HepG2 (cell line): Measurements from ENCODE around the gene VEPH1.

ENCODE experiments used
- CHCHD3 ChIP-seq: sonication (generic); formaldehyde crosslinking; IDR thresholded peaks from 2 replicates; pipeline ENCODE4 v1.8.0; 2022; ENCODE audit warnings: mild to moderate bottlenecking, missing genetic modification reagents, moderate library complexity
- CREB1 ChIP-seq, 2 experiments: fragments of 450-650 bp in 1 of 2; IDR thresholded peaks; 2 replicates each; pipeline ENCODE4 v1.6.1; 2016 to 2017; ENCODE audit warnings: control low read depth in 1 of 2, mild to moderate bottlenecking in 1 of 2, missing compliant biosample characterization in 1 of 2, missing genetic modification characterization in 1 of 2
- ESRRA ChIP-seq: sonication (generic); formaldehyde crosslinking; IDR thresholded peaks from 2 replicates; pipeline ENCODE4 v1.5.1; 2020; ENCODE audit warnings: mild to moderate bottlenecking, low read depth, missing genetic modification reagents
- HNRNPUL1 ChIP-seq: fragments of 200-400 bp; formaldehyde crosslinking; IDR thresholded peaks from 2 replicates; pipeline ENCODE4 v1.6.1; 2017; ENCODE audit warnings: low read depth, mild to moderate bottlenecking, low read length, moderate library complexity
- MYC ChIP-seq: sonication (generic); formaldehyde crosslinking; IDR thresholded peaks from 2 replicates; pipeline ENCODE4 v1.9.0; 2021; ENCODE audit warnings: missing genetic modification reagents, borderline replicate concordance
- POLR2A ChIP-seq, 2 experiments: IDR thresholded peaks; 2 replicates each; pipeline ENCODE4 v1.6.1; 2011; ENCODE audit warnings: low read depth in 2 of 2, low read length in 2 of 2, mild to moderate bottlenecking in 1 of 2, moderate library complexity in 1 of 2; ENCODE audit not compliant: insufficient read depth in 1 of 2
- TBP ChIP-seq: sonication (generic); formaldehyde crosslinking; IDR thresholded peaks from 2 replicates; pipeline ENCODE4 v1.5.0; 2020; ENCODE audit warnings: missing genetic modification reagents
- ZNF660 ChIP-seq: sonication (generic); formaldehyde crosslinking; IDR thresholded peaks from 2 replicates; pipeline ENCODE4 v1.5.1; 2020; ENCODE audit warnings: mild to moderate bottlenecking, low read depth, missing genetic modification reagents, borderline replicate concordance
- TF ChIP-seq, protein P1 (sequence below): sonication (generic); formaldehyde crosslinking; conservative IDR thresholded peaks from 2 replicates; pipeline ENCODE4 v1.8.0; 2022; ENCODE audit warnings: missing genetic modification reagents
- TF ChIP-seq, protein P2 (sequence below), 2 experiments: sonication (generic) in 1 of 2; formaldehyde crosslinking in 1 of 2; IDR thresholded peaks; 2 replicates each; pipeline versions ENCODE4 v1.5.1 to v1.6.1; 2011 to 2020; ENCODE audit warnings: borderline replicate concordance in 1 of 2, low read depth in 1 of 2, low read length in 1 of 2, mild to moderate bottlenecking in 1 of 2, missing genetic modification reagents in 1 of 2, moderate library complexity in 1 of 2
- TF ChIP-seq, protein P3 (sequence below): sonication (generic); formaldehyde crosslinking; IDR thresholded peaks from 2 replicates; pipeline ENCODE4 v1.5.0; 2020; ENCODE audit warnings: mild to moderate bottlenecking, missing genetic modification reagents, moderate library complexity

DNA sequence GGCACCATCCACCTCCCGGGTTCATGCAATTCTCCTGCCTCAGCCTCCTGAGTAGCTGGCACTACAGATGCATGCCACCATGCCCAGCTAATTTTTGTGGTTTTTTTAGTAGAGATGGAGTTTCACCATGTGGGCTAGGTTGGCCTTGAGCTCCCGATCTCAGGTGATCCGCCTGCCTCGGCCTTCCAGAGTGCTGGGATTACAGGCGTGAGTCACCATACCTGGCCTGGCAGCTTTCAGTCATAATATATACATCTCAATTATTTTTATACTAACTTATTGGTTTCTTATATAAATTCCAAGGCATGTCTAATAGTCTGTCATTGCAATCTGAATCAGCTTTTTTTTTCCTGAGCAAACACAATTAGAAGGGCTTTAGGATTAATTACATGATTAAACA, 269.3 kb downstream of the VEPH1 start:
- no peak for TF ChIP-seq ESRRA
- no peak for TF ChIP-seq CHCHD3 (CRISPR knock-in tag)
- TF ChIP-seq, protein P1, sequence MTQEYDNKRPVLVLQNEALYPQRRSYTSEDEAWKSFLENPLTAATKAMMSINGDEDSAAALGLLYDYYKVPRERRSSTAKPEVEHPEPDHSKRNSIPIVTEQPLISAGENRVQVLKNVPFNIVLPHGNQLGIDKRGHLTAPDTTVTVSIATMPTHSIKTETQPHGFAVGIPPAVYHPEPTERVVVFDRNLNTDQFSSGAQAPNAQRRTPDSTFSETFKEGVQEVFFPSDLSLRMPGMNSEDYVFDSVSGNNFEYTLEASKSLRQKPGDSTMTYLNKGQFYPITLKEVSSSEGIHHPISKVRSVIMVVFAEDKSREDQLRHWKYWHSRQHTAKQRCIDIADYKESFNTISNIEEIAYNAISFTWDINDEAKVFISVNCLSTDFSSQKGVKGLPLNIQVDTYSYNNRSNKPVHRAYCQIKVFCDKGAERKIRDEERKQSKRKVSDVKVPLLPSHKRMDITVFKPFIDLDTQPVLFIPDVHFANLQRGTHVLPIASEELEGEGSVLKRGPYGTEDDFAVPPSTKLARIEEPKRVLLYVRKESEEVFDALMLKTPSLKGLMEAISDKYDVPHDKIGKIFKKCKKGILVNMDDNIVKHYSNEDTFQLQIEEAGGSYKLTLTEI (CRISPR knock-in tag): no peak
- no peak for TF ChIP-seq ZNF660
- TF ChIP-seq, protein P2, sequence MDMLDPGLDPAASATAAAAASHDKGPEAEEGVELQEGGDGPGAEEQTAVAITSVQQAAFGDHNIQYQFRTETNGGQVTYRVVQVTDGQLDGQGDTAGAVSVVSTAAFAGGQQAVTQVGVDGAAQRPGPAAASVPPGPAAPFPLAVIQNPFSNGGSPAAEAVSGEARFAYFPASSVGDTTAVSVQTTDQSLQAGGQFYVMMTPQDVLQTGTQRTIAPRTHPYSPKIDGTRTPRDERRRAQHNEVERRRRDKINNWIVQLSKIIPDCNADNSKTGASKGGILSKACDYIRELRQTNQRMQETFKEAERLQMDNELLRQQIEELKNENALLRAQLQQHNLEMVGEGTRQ (IDR thresholded peaks at IDR 0.05; ENCODE audit: low read depth, low read length): no peak
- TF ChIP-seq, protein P2 (CRISPR knock-in tag; IDR thresholded peaks at IDR 0.05; ENCODE audit: borderline replicate concordance): no peak
- no peak for TF ChIP-seq TBP (CRISPR knock-in tag)
- no peak for TF ChIP-seq CREB1 (IDR thresholded peaks at IDR 0.05)
- no peak for TF ChIP-seq CREB1 (CRISPR knock-in tag; IDR thresholded peaks at IDR 0.05)
- TF ChIP-seq, protein P3, sequence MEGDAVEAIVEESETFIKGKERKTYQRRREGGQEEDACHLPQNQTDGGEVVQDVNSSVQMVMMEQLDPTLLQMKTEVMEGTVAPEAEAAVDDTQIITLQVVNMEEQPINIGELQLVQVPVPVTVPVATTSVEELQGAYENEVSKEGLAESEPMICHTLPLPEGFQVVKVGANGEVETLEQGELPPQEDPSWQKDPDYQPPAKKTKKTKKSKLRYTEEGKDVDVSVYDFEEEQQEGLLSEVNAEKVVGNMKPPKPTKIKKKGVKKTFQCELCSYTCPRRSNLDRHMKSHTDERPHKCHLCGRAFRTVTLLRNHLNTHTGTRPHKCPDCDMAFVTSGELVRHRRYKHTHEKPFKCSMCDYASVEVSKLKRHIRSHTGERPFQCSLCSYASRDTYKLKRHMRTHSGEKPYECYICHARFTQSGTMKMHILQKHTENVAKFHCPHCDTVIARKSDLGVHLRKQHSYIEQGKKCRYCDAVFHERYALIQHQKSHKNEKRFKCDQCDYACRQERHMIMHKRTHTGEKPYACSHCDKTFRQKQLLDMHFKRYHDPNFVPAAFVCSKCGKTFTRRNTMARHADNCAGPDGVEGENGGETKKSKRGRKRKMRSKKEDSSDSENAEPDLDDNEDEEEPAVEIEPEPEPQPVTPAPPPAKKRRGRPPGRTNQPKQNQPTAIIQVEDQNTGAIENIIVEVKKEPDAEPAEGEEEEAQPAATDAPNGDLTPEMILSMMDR (CRISPR knock-in tag): no peak
- TF ChIP-seq POLR2A (IDR thresholded peaks at IDR 0.05; ENCODE audit: insufficient read depth in 1 of 2, low read depth in 2 of 2, low read length in 2 of 2): no peak
- no peak for TF ChIP-seq MYC
- TF ChIP-seq HNRNPUL1: no peak
